Renal cortical epithelial cell (primary cell): ENCODE measurements around the gene SOX6. TPM values are rescaled to one million over a fixed set of nuclear protein-coding genes. Genes with fewer than 3 reads are reported as not detected.
A peak's percentile ranks its signal among the peaks of the same experiment; 100 is the strongest.
"Not testable (repeated sequence)": the region's sequence is repeated elsewhere in the genome, so short reads cannot be mapped to it uniquely, and the experiment has no call there.

Experiments
- DNase-seq: peaks from one replicate; pipeline ENCODE4 v3.0.0-alpha.2; 2011; ENCODE audit warnings: low read depth
- total RNA-seq: library from RNA; depleted of rRNA; stranded (reverse); fragments of >200 nt; gene quantifications from 2 replicates; pipeline ENCODE4 v1.2.3, GENCODE V29; 2014

SOX6 gene
- total RNA-seq, 1 donor from 2014 or later = 12.1 TPM

DNA sequence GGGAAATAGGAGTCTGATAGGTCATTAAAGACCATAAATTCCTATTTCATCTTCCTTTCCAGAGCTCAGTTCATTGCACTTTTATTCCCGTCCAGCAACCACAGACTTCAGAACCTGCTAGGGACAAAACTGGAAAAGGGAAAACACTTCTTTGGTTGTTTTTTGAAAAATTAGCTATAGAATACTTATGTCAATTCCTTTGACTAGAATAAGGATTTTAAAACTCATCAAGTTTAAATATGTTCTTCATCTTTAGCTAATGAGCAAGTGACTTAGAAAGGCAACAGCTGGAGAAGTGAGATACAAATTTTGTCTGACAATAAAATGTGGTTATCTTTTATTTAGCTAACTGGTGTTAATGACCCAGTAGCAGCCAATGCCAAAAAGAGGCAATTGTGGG lies 206.9 kb downstream of the SOX6 start:
- DNase-seq = no peak

DNA sequence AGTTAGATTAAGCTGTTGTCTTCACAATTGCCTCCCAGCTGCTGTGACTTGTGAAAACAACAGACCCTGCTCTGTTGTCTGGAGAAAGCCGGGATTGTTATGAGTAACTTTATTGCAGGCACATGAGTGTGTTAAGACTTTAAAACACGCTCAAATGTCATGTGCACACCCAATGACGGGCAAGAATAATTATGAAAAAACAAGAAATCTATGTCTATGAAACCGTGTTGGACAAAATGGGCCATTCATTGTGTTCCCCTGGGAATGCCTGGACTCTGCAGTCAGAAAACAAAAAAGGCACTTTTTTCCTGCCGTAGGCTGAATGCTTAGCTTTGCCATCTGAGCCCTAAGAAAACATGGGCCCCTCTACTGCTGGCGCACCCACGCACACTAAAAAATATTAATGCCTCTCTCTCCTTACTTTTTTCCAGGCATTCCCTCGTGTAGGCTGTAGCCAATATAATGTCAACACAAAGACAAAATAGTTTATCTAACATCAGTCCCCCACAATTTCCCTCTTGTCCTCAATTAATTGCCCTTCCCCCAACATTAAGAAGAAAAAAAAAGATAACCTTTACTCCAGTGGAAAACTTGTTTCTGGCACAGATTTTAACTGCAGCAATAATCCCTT lies 207.9 kb downstream of the SOX6 start:
- DNase-seq = peak; percentile 45

DNA sequence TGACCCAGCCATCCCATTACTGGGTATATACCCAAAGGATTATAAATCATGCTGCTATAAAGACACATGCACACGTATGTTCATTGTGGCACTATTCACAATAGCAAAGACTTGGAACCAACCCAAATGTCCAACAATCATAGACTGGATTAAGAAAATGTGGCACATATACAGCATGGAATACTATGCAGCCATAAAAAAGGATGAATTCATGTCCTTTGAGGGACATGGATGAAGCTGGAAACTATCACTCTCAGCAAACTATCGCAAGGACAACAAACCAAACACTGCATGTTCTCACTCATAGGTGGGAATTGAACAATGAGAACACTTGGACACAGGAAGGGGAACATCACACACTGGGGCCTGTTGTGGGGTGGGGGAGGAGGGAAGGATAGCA lies 209.4 kb downstream of the SOX6 start:
- not testable (repeated sequence) for DNase-seq

DNA sequence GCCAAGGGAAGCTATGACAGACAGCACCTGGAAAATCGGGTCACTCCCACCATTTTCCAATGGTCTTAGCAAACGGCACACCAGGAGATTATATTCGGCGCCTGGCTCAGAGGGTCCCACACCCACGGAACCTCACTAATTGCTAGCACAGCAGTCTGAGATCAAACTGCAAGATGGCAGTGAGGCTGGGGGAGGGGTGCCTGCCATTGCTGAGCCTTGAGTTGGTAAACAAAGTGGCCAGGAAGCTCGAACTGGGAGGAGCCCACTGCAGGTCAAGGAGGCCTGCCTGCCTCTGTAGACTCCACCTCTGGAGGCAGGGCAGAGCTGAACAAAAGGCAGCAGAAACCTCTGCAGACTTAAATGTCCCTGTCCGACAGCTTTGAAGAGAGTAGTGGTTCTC lies 214.7 kb downstream of the SOX6 start:
- DNase-seq = not testable (repeated sequence)

DNA sequence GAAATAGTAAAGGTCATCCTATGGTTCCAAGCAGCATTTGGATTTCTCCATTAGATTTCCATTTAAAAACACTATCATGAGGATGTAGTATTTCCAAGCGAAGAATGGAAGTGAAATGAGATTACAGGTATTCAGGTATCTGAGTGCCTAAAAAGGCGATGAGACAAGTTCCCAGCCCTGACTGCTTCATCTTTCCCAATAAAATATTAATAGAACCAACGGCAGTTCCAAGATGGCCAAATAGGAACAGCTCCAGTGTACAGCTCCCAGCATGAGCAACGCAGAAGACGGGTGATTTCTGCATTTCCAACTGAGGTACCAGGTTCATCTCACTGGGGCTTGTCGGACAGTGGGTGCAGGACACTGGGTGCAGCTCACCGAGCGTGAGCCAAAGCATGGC lies 215.2 kb downstream of the SOX6 start:
- not testable (repeated sequence) for DNase-seq

DNA sequence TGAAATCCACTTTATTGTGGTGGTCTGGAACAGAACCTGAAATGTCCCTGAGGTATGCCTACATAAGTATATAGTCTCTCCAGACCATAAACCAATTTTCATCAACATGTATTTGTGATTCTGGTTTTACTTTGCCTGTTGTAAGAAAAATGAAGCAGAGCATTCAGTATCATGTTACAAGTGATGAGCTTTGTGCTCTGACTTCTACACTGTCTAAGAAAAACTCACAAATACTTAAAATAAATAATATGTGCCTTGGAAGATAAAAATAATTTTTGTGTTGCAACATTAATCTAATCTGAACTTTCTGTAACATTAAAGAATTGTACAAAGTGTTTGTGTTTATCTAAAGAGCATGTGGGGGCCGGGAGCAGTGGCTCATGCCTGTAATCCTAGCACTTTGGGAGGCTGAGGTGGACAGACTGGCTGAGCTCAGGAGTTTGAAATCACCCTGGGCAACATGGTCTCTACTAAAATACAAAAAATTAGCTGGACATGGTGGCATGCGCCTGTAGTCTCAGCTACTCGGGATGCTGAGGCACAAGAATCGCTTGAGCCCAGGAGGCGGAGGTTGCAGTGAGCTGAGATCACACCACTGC lies 219.5 kb downstream of the SOX6 start:
- DNase-seq = no peak

DNA sequence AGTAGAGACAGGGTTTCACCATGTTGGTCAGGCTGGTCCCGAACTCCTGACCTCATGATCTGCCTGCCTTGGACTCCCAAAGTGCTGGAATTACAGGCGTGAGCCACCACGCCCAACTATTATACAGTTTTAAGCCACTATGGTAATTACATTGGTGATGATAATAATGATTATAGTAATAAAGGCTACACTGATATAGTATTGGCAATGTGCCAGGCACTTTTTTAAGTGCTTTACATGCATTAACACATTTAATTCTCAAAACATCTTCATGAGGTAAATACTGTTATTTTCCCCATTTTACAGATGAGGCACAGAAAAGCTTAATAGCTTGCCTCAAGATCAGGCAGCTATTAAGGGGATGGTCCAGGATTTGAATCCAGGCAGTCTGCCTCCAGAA lies 222.5 kb downstream of the SOX6 start:
- DNase-seq = no peak

DNA sequence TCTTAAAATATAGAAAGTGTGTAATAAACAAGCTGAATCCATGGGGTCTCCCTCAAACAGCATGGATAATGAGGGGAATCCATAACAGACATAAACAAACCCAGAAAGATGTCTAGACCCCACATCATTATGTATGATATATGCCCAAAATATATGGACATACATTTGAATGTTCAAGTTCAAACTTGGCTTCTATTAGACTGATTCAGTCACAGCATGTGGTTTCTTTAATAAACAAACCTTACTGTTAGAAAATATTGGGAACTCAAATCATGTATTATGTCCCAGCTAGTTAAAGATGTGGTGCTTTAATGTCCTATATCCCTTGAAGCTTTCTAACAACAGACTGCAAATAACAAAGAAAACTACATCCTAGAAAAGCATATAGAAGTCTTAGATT lies 228.6 kb downstream of the SOX6 start:
- no peak for DNase-seq

DNA sequence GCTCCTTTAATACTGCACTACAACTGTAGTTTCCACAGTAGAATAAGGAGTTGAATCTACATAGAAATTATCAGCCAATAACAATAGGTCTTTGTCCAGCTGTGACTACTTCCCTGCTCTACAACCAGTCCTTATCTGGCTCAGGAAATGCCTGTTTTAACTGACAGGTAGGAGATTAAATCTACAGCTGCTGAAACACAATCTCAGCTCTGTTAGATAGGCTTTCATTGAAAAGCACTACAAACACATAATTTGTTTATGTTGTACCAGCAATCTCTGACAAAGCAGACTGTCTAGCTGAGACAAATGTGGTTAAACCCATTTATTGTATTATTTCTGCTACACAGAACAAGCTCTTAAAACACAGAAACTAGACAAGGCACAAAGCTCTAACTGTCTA lies 230.0 kb downstream of the SOX6 start:
- no peak for DNase-seq

DNA sequence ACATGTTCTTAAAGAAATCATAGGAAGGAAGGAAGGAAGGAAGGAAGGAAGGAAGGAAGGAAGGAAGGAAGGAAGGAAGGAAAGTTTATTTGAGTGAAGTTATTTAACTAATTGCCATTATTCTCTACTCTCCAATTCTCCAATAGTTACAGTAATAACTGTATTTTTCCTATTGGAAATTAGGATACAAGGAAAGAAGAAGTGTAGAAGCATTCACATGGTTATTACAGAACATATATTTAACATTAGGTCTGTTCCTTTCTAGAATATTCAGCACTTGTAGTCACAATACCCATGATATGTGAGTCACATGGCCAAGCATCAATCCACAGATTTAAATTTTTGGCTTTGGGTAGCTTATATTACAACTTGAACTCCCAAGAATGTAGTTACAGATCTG lies 230.6 kb downstream of the SOX6 start:
- no peak for DNase-seq

DNA sequence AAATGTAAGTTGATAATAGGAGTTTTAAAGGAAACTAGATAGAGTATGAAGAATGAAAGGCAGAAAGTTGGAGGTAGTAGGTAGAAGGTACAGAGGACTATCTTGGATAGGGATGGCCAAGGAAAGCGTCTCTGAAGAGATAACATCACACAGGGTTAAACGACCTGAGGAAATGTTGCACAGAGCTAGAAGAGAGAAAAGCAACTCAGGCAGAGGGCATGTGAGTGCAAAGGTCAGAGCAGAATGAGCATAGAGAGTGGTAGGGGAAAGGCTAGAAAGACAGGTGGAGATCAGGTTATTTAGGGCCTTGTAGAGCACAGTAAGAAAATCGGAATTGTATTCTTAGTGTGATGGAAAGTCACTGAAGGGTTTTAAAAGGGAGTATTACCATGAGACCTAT lies 232.0 kb downstream of the SOX6 start:
- DNase-seq = no peak

DNA sequence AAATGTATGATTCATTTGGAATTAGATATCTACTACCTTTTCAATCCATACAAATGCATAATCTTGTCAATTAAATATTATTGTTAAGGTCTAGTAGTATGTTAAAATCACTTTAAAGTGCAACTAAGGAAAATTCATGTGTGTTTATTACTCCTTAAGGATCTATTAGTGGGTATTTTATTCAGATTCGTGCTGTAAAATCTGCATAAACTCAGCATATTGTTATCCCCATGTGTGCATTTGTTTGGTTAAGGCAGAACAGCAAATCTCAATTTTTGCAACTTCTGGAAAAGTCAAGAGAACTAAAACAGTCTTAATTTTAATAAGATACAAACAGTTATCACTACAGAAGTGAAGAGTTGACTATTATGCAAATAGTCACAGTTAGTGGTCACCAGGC lies 234.5 kb downstream of the SOX6 start:
- no peak for DNase-seq

DNA sequence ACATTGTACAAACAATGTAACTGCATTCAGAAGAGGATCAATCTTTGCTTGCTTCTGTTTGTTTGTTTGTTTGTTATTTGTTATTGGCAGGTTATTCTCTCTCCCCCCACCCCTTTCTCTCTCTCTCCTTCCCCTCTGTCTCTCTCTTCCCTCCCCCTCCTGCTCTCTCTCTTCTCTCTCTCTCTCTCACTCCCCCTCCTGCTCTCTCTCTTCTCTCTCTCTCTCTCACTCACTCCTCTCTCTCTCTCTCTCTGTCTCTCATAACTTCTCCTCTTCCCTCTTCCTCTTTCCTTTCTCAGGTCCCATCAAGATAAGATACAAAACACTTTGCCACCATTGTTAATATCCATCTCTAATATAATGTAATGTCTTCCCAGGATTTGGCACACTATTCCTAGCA lies 236.3 kb downstream of the SOX6 start:
- no peak for DNase-seq

DNA sequence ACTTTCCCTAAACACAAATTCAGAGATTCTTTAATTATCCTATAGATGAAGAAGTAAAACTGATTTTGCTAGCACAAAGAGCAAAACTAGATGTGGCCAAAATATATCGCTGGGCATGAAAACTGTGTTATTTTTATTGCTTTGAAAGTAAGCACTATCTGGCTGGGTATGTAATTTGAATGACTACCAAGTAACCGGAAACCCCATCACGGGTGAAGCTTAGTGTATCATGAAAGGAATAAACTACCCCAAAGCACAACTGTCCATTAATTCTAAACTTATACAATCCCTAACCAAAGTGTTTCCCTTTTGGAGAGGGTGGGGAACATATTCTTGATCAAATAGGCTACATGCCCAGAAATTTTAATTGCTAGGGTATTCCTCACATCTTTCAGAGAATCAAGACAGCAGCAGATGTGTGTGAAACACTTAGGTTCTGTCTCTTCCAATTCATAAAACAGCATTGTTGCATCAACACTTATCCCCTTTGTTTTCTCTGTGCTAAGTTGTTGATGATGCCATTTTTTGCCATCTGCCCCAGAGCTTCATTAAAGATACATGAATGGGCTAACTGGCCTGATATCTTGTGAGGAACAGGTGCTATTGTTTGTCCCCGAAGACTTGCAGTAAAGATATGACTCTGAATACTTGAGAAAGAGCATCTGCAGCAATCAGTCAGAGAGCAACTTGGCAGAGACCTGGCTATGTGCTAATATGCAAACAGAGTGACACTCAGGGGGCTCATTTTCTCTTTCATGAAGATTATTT lies 238.2 kb downstream of the SOX6 start:
- no peak for DNase-seq

DNA sequence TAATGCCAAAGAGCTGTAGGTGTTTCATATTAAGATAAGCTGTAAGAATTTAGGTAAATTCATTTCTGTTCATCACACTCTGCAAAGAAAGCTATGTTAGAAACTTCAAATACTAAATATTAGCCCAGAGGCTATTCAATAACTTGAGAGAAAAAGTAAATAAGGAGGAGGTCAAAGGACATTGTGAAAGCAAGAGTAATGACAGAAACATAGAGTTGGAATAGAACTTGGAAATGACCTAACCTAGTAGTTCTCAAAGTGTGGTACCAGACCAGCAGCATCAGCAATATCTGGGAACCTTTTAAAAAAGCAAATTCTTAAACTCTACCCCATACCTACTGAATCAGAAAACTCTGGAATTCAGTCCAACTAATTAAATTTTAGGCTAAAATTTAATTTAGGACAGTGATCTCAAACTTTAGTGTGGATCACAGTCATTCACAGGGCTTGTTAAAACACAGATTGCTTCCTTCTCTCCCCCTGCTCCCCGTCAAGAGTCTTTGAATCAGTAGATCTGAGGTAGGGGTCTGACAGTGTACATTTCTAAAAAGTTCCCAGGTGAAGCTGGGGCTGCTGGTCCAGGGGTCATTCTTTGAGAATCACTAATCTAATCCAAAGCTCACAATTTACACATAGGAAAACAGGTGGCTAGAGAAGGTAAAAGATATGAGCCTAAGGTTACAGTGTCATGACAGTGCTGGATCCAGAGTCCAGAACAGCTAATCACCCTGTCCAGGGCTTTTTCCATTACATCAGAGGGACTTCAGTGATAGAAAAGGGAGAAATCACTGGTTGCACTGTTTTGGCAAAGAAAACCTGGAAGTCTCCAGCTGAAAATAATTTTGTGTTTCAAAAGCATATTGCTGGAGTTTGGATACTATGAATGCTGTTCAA lies 241.1 kb downstream of the SOX6 start:
- no peak for DNase-seq

DNA sequence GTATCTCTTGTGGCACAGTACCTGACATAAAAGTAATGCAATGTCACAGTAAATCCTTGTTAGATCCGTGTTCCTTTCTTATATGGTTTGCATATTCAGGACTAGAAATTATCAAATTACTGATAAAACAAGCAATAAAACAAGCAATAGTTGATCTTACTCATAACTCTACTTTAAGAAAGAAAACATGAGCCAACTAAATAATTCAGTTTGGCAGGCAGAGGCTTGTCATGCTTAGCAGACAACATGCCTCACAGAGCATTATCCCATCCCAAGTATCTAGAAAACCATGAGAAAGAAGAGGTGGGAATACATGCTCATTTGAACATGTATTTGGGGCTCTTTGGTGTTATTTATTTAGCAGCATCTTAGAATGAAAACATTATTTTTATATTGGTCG lies 241.9 kb downstream of the SOX6 start:
- DNase-seq = no peak

DNA sequence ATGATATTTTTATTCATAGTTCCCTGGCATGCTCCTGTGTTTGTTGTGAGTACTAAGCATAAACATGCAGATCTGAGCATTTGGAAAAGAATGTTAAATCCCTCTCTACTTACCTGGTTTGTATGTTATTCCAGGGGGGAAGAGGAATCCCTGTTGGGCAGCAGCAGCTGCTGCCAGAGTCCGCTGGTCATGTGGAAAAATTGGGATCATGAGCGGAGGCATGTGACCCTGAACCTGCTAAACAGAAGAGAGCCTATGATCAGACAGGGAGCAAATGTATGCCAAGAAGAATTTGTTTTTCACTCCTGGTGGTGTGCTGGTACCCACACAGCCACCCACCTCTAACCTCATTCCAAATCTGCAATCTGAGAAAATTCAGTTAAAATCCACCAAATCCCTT lies 244.7 kb downstream of the SOX6 start:
- DNase-seq = peak; percentile 11

DNA sequence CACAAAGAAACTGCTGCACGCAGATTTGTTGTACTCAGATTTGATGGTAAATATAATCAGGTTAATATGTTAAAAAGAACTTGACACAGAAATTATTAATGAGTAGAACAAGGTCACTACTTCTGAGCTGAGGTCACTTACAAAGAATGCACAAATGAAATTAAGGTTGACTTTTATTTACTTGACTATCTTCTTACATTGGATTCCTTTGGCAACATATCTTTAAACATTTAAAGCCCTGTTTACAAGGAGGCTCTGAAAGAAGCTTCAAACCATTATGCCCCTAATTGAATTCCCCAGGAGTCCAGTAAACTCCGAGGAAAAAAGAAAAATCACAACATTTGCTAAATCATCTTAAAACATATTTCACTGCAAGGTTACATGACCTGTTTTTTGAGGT lies 245.5 kb downstream of the SOX6 start:
- DNase-seq = no peak

DNA sequence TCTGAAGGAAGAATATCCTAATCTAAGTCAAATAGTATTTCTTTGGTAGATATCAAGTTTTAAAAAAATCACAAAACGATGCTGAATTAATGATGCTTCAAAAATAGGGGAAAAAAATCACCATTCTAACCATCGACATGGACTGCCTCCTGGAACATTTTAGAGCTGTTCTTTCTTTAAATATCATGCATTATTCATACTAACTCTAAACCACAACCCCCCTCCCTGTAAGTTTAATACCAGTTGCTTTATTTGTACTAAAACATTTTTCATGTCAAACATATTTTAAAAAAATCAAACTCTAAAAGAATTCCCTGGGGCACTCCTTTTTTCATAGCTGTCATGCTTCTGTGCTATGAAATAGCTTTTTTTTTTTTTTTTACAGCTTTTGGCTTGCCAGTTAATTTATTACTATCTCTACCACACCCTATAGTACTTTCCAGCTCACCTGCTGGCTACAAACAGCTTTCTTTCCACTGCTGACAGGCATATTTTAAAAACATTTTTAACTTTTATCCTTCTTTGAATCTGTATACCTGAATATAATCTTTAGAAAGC lies 256.9 kb downstream of the SOX6 start:
- DNase-seq = no peak

DNA sequence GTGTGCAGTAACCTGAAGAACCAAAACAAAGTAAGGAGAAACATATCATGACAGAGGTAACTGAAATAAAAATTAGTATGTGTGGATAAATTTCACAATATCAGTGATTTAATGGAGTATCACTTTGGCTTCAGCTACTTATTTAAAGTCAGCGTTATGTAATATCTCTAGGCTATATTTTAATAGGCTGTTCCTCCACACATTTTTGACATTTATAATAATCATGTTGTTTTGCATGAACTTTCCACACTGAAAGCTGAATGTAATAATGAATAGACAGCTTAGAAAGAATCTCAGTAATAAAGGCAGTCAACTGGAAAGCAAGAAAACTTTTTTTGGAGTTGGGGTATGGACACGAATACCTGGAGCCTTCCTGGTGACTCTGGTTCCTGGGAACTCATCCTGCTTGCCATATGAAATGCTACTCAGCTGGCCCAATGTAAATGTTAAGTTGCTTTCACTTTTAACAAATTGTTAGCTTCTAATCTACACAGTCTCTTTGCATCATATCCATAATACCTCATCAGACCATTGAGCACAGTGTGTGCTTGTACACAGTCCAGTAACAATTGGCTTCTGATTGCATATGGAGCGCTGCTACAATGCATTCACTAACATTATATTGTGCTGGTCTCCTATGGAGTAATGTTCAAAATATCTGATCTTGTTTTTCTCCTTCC lies 257.7 kb downstream of the SOX6 start:
- no peak for DNase-seq

DNA sequence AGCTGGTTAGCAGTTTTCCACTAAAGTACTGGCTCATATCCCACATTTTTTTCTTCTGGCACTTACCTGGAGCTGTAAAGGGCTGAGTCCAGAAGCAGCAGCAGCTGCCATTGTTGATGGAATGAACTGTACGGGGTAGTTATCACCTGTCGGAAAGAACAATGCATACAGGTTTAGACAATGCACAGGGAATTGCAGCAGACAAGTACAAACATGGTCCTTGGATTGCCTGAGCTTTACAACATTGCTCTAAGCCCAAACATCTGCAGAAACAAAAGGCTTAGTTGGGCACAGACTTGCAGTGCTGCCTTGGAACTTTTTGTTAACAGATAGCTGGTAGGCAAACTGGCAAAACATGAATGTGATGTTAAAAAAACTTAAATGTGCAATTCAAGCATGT lies 258.8 kb downstream of the SOX6 start:
- no peak for DNase-seq
